Caco-2 (cell line): ENCODE data around the gene C17orf75. TPM values are rescaled to one million over a fixed set of nuclear protein-coding genes. Genes with fewer than 3 reads are reported as not detected.

Experiments used
- BruUV-seq: library from RNA; stranded (reverse); fragments of 400-500 nt; replicated peaks from 2 replicates; lab custom pipeline; 2021; lab: Mats Ljungman, UMichigan
- CTCF ChIA-PET: fragments of 300-600 bp; sonication (Branson Sonifier 250); formaldehyde crosslinking; loops from one replicate; lab custom pipeline; 2022; ENCODE audit warnings: antibody characterized with exemption; lab: Charles Lee
- POLR2A ChIA-PET: fragments of 300-600 bp; sonication (Branson Sonifier 250); formaldehyde crosslinking; loops from one replicate; lab custom pipeline; 2022; ENCODE audit warnings: antibody characterized with exemption; lab: Charles Lee
- DNase-seq, 2 experiments: peaks; one replicate each; pipeline versions ENCODE4 v3.0.0 to v3.0.0-alpha.2; 2020 to 2022
- H3K27me3 ChIP-seq: replicated peaks from 2 replicates; pipeline ENCODE4 v1.6.0; 2011; ENCODE audit warnings: low read length; ENCODE audit not compliant: control insufficient read depth, insufficient read depth
- H3K36me3 ChIP-seq: 2 replicates; pipeline ENCODE4 v1.5.1; 2011; ENCODE audit warnings: low read length; ENCODE audit not compliant: control insufficient read depth, insufficient read depth
- H3K4me1 ChIP-seq: fragments of 250-450 bp; sonication (Bioruptor Pico); 2 replicates; pipeline ENCODE4 v1.5.1; 2020; ENCODE audit warnings: mild to moderate bottlenecking
- H3K4me3 ChIP-seq: 2 replicates; pipeline ENCODE4 v1.5.1; 2011; ENCODE audit warnings: low read depth, mild to moderate bottlenecking, control low read depth, low read length
- H3K9me3 ChIP-seq: fragments of 250-450 bp; sonication (Bioruptor Pico); 2 replicates; pipeline ENCODE4 v1.5.1; 2020; ENCODE audit warnings: mild to moderate bottlenecking, moderate library complexity
- H3K27ac Mint-ChIP-seq: one replicate; pipeline ENCODE4 v1.8.0; 2022; ENCODE audit warnings: mixed read lengths; ENCODE audit not compliant: unreplicated experiment
- H3K27me3 Mint-ChIP-seq: one replicate; pipeline ENCODE4 v1.8.0; 2022; ENCODE audit warnings: mixed read lengths; ENCODE audit not compliant: insufficient read depth, unreplicated experiment
- H3K36me3 Mint-ChIP-seq: one replicate; pipeline ENCODE4 v1.8.0; 2022; ENCODE audit warnings: mild to moderate bottlenecking, mixed read lengths; ENCODE audit not compliant: insufficient read depth, unreplicated experiment
- H3K4me1 Mint-ChIP-seq: one replicate; pipeline ENCODE4 v1.8.0; 2022; ENCODE audit warnings: low read depth, mixed read lengths; ENCODE audit not compliant: unreplicated experiment
- H3K4me3 Mint-ChIP-seq: one replicate; pipeline ENCODE4 v1.8.0; 2022; ENCODE audit warnings: mild to moderate bottlenecking, moderate library complexity, mixed read lengths; ENCODE audit not compliant: unreplicated experiment
- H3K9me3 Mint-ChIP-seq: one replicate; pipeline ENCODE4 v1.8.0; 2022; ENCODE audit warnings: mixed read lengths; ENCODE audit not compliant: unreplicated experiment
- CTCF ChIP-seq, 2 experiments: fragments of 200-600 bp in 1 of 2; IDR thresholded peaks; 1 replicate in 1 of 2; 2 replicates in 1 of 2; pipeline versions ENCODE4 v1.5.1 to v1.8.0; 2011 to 2022; ENCODE audit warnings: antibody characterized with exemption in 1 of 2, control low read depth in 1 of 2, inconsistent platforms in 1 of 2, low read depth in 1 of 2, low read length in 1 of 2, mild to moderate bottlenecking in 1 of 2, moderate library complexity in 1 of 2; ENCODE audit not compliant: insufficient read depth in 1 of 2, severe bottlenecking in 1 of 2, unreplicated experiment in 1 of 2
- intact Hi-C: fragments of 100-400 bp; cut with micrococcal nuclease; formaldehyde crosslinking; loops from one replicate; pipeline ENCODE4 v1.10.0; 2022; ENCODE audit not compliant: unreplicated experiment
- total RNA-seq: library from RNA; stranded (reverse); gene quantifications from 2 replicates; pipeline ENCODE4 v1.2.3, GENCODE V29; 2022

Gene C17orf75
- total RNA-seq, 1 experiment from 2014 or later, result 26.1 TPM

- CTCF ChIA-PET, result interaction anchor here (1.2 to 1.3 kb wide), 2 partner anchors 12 to 114 kb away, joined by 3 to 4 read pairs; partner anchors contain the start of gene PSMD11
- intact Hi-C loops, result no loop called here
- TF ChIP-seq CTCF (IDR thresholded peaks at IDR 0.05; ENCODE audit: insufficient read depth in 1 of 2, low read depth in 1 of 2, low read length in 1 of 2, severe bottlenecking in 1 of 2, unreplicated experiment in 1 of 2), result no peak
- no peak overlapping the region for H3K27ac Mint-ChIP-seq
- no peak overlapping the region for H3K4me3 Mint-ChIP-seq
- no peaks in the 10 kb centered on the region for H3K9me3 Mint-ChIP-seq
- H3K4me1 Mint-ChIP-seq, result no peaks in the 10 kb centered on the region
- Histone ChIP-seq H3K4me1 (no peaks in the 10 kb centered on the region), H3K4me3 (no peak overlapping the region), H3K27me3 (no peaks in the 10 kb centered on the region), H3K9me3 (no peaks in the 10 kb centered on the region), H3K36me3 (no peaks in the 10 kb centered on the region)
- H3K36me3 Mint-ChIP-seq, result no peaks in the 10 kb centered on the region
- DNase-seq, result no peak
- POLR2A ChIA-PET, result no interaction called here
- no peaks in the 10 kb centered on the region for H3K27me3 Mint-ChIP-seq
- BruUV-seq, result no TSS peak
Observed at GRCh38 chr17:32330147-32330546, 11.8 kb downstream of the C17orf75 start.

DNA sequence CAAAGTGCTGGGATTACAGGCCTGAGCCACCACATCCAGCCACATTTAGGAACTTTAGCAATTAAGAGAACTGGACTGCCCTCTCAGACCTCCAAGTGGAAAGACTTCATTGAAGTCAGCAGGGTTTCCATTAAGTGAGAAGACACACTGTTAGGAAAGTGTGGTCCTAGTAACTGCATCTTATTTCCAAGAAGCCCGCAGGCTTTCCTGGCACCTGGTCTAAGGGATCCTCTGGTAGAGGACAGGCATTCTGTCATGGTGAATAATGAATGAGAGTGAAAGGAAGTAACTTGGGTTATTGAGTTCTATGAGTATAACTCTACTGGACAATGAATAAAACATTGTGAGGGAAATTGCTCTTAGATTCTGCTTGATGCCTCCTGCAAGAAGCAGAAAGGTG, 14.1 kb downstream of the C17orf75 start:
- H3K9me3 Mint-ChIP-seq, result no peaks in the 10 kb centered on the region
- BruUV-seq, result no TSS peak

GRCh38 chr17:32323811-32324491, 18.0 kb downstream of the C17orf75 start:
- H3K27me3 ChIP-seq, result no peaks in the 10 kb centered on the region
- DNase-seq, result no peak
- BruUV-seq, result no TSS peak
- no peaks in the 10 kb centered on the region for H3K4me1 Mint-ChIP-seq
- no peak overlapping the region for H3K4me3 Mint-ChIP-seq
- intact Hi-C loops, result no loop called here
- no peaks in the 10 kb centered on the region for H3K9me3 ChIP-seq
- no peaks in the 10 kb centered on the region for H3K36me3 ChIP-seq
- H3K4me1 ChIP-seq, result no peaks in the 10 kb centered on the region
- H3K9me3 Mint-ChIP-seq, result no peaks in the 10 kb centered on the region
- no peak for TF ChIP-seq CTCF (IDR thresholded peaks at IDR 0.05; ENCODE audit: insufficient read depth in 1 of 2, low read depth in 1 of 2, low read length in 1 of 2, severe bottlenecking in 1 of 2, unreplicated experiment in 1 of 2)
- no peaks in the 10 kb centered on the region for H3K27me3 Mint-ChIP-seq
- H3K4me3 ChIP-seq, result no peak overlapping the region
- ChIA-PET POLR2A (no interaction called here), CTCF (no interaction called here)
- H3K36me3 Mint-ChIP-seq, result no peaks in the 10 kb centered on the region
- H3K27ac Mint-ChIP-seq, result no peak overlapping the region

More for the DNA sequence above, 14.1 kb downstream of the C17orf75 start:
- TF ChIP-seq CTCF (IDR thresholded peaks at IDR 0.05; ENCODE audit: insufficient read depth in 1 of 2, low read depth in 1 of 2, low read length in 1 of 2, severe bottlenecking in 1 of 2, unreplicated experiment in 1 of 2), result no peak
- no peaks in the 10 kb centered on the region for H3K36me3 ChIP-seq
- no peaks in the 10 kb centered on the region for H3K4me1 ChIP-seq
- POLR2A ChIA-PET, result no interaction called here
- Mint-ChIP-seq H3K27ac (no peak overlapping the region), H3K4me1 (no peaks in the 10 kb centered on the region), H3K4me3 (no peak overlapping the region), H3K36me3 (no peaks in the 10 kb centered on the region), H3K27me3 (no peaks in the 10 kb centered on the region)
- H3K4me3 ChIP-seq, result no peak overlapping the region
- CTCF ChIA-PET, result no interaction called here
- H3K9me3 ChIP-seq, result no peaks in the 10 kb centered on the region
- no peak for DNase-seq
- intact Hi-C loops, result no loop called here
- no peaks in the 10 kb centered on the region for H3K27me3 ChIP-seq
